HEK293 (cell line): ENCODE results near the gene WDR7.

Experiments used
- CTCF ChIA-PET: fragments of 350-600 bp; formaldehyde crosslinking; extraction: SDS; loops from one replicate; lab custom pipeline; 2021; ENCODE audit warnings: antibody characterized with exemption; lab: Yijun Ruan, JAX
- POLR2A ChIA-PET: fragments of 300-600 bp; formaldehyde crosslinking; extraction: SDS; loops from one replicate; lab custom pipeline; 2020; ENCODE audit warnings: antibody characterized with exemption, inconsistent platforms; lab: Yijun Ruan, JAX
- H3K27ac ChIP-seq: fragments of 200-500 bp; sonication (Bioruptor generic); 2 replicates; pipeline ENCODE4 v1.5.1; 2014; ENCODE audit warnings: low read depth, low read length, control low read depth, inconsistent platforms; ENCODE audit errors: extremely low read depth
- H3K36me3 ChIP-seq, 2 experiments: fragments of 200-500 bp in 1 of 2; sonication (Bioruptor generic) in 1 of 2; 1 replicate in 1 of 2; 2 replicates in 1 of 2; pipeline ENCODE4 v1.5.1; 2014 to 2017; ENCODE audit warnings: inconsistent platforms in 2 of 2, low read length in 2 of 2; ENCODE audit not compliant: control insufficient read depth in 2 of 2, insufficient read depth in 1 of 2
- H3K4me1 ChIP-seq: fragments of 200-500 bp; sonication (Bioruptor generic); 2 replicates; pipeline ENCODE4 v1.5.1; 2014; ENCODE audit warnings: mild to moderate bottlenecking, low read length, inconsistent platforms; ENCODE audit not compliant: control insufficient read depth, insufficient read depth
- H3K4me3 ChIP-seq: 2 replicates; pipeline ENCODE4 v1.5.1; 2011; ENCODE audit warnings: low read depth, mild to moderate bottlenecking, control low read depth, low read length, moderate library complexity
- H3K9me3 ChIP-seq: fragments of 200-500 bp; sonication (Bioruptor generic); 2 replicates; pipeline ENCODE4 v1.5.1; 2014; ENCODE audit warnings: low read depth, low read length, inconsistent platforms; ENCODE audit not compliant: control insufficient read depth, insufficient read depth
- EGR2 ChIP-seq: fragments of 450-650 bp; formaldehyde crosslinking; IDR thresholded peaks from 2 replicates; pipeline ENCODE4 v1.5.1; 2016; ENCODE audit warnings: low read depth, missing biosample characterization, missing genetic modification characterization
- GLI4 ChIP-seq: fragments of 450-650 bp; formaldehyde crosslinking; IDR thresholded peaks from 2 replicates; pipeline ENCODE4 v1.5.1; 2016; ENCODE audit warnings: missing biosample characterization, missing genetic modification characterization
- KLF1 ChIP-seq: fragments of 450-650 bp; formaldehyde crosslinking; IDR thresholded peaks from 2 replicates; pipeline ENCODE4 v1.5.1; 2016; ENCODE audit warnings: missing biosample characterization, missing genetic modification characterization
- REPIN1 ChIP-seq: fragments of 450-650 bp; formaldehyde crosslinking; IDR thresholded peaks from 2 replicates; pipeline ENCODE4 v1.5.1; 2017; ENCODE audit warnings: missing biosample characterization, missing genetic modification characterization, low read depth
- SP7 ChIP-seq: fragments of 450-650 bp; formaldehyde crosslinking; IDR thresholded peaks from 2 replicates; pipeline ENCODE4 v1.5.1; 2016; ENCODE audit warnings: missing biosample characterization, missing genetic modification characterization
- YY2 ChIP-seq: fragments of 450-650 bp; formaldehyde crosslinking; IDR thresholded peaks from 2 replicates; pipeline ENCODE4 v1.5.1; 2016; ENCODE audit warnings: missing biosample characterization, missing genetic modification characterization
- ZBTB21 ChIP-seq: fragments of 450-650 bp; formaldehyde crosslinking; IDR thresholded peaks from 2 replicates; pipeline ENCODE4 v1.5.1; 2017; ENCODE audit warnings: missing biosample characterization, missing genetic modification characterization
- ZBTB48 ChIP-seq: fragments of 450-650 bp; formaldehyde crosslinking; IDR thresholded peaks from 2 replicates; pipeline ENCODE4 v1.5.1; 2016; ENCODE audit warnings: missing biosample characterization, missing genetic modification characterization
- ZNF169 ChIP-seq: fragments of 450-650 bp; formaldehyde crosslinking; IDR thresholded peaks from 2 replicates; pipeline ENCODE4 v1.5.1; 2016; ENCODE audit warnings: missing biosample characterization, missing genetic modification characterization
- ZNF394 ChIP-seq: fragments of 450-650 bp; formaldehyde crosslinking; IDR thresholded peaks from 2 replicates; pipeline ENCODE4 v1.5.1; 2016; ENCODE audit warnings: missing biosample characterization, missing genetic modification characterization, mild to moderate bottlenecking, moderate library complexity, borderline replicate concordance
- ZNF404 ChIP-seq: fragments of 450-650 bp; formaldehyde crosslinking; IDR thresholded peaks from 2 replicates; pipeline ENCODE4 v1.5.1; 2017; ENCODE audit warnings: missing biosample characterization, missing genetic modification characterization
- ZNF585B ChIP-seq: fragments of 450-650 bp; formaldehyde crosslinking; IDR thresholded peaks from 2 replicates; pipeline ENCODE4 v1.5.1; 2016; ENCODE audit warnings: missing biosample characterization, missing genetic modification characterization
- ZNF600 ChIP-seq: fragments of 450-650 bp; formaldehyde crosslinking; IDR thresholded peaks from 2 replicates; pipeline ENCODE4 v1.5.1; 2016; ENCODE audit warnings: missing biosample characterization, missing genetic modification characterization
- ZNF629 ChIP-seq: fragments of 450-650 bp; formaldehyde crosslinking; IDR thresholded peaks from 2 replicates; pipeline ENCODE4 v1.5.1; 2017; ENCODE audit warnings: missing biosample characterization, missing genetic modification characterization
- ZNF664 ChIP-seq: fragments of 450-650 bp; formaldehyde crosslinking; IDR thresholded peaks from 2 replicates; pipeline ENCODE4 v1.5.1; 2016; ENCODE audit warnings: missing biosample characterization, missing genetic modification characterization
- ZNF792 ChIP-seq: fragments of 450-650 bp; formaldehyde crosslinking; IDR thresholded peaks from 2 replicates; pipeline ENCODE4 v1.5.1; 2016; ENCODE audit warnings: missing biosample characterization, missing genetic modification characterization
- TF ChIP-seq, protein P1 (sequence below): fragments of 450-650 bp; formaldehyde crosslinking; IDR thresholded peaks from 2 replicates; pipeline ENCODE4 v1.5.1; 2016; ENCODE audit warnings: missing biosample characterization, missing genetic modification characterization, borderline replicate concordance

WDR7 gene

DNA sequence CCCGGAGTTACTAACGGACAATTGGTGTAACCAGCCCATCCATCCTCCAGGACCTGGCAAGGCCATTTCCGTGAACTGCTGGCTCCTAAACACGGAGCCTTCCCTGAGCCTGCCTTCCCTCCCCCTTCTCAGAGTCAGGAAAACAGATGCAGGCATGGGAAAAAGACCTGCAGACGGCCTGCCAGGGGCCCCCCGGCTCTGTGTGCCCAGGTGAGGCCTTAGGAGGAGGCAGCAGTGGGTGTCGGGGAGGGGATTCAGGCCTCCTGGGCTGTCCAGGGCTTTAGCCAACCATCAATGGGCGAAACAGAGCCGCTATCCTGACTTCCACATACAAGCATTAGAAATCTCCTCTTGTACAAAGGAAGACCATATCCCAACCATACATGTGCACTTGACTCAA lies 427.5 kb downstream of the WDR7 start:
- H3K4me3 ChIP-seq, result no peak overlapping the region
- no peak overlapping the region for H3K27ac ChIP-seq
- TF ChIP-seq EGR2 (tag by site-specific recombination) (no peak), ZBTB48 (tag by site-specific recombination) (no peak), ZNF394 (tag by site-specific recombination) (no peak)
- TF ChIP-seq, protein P1, sequence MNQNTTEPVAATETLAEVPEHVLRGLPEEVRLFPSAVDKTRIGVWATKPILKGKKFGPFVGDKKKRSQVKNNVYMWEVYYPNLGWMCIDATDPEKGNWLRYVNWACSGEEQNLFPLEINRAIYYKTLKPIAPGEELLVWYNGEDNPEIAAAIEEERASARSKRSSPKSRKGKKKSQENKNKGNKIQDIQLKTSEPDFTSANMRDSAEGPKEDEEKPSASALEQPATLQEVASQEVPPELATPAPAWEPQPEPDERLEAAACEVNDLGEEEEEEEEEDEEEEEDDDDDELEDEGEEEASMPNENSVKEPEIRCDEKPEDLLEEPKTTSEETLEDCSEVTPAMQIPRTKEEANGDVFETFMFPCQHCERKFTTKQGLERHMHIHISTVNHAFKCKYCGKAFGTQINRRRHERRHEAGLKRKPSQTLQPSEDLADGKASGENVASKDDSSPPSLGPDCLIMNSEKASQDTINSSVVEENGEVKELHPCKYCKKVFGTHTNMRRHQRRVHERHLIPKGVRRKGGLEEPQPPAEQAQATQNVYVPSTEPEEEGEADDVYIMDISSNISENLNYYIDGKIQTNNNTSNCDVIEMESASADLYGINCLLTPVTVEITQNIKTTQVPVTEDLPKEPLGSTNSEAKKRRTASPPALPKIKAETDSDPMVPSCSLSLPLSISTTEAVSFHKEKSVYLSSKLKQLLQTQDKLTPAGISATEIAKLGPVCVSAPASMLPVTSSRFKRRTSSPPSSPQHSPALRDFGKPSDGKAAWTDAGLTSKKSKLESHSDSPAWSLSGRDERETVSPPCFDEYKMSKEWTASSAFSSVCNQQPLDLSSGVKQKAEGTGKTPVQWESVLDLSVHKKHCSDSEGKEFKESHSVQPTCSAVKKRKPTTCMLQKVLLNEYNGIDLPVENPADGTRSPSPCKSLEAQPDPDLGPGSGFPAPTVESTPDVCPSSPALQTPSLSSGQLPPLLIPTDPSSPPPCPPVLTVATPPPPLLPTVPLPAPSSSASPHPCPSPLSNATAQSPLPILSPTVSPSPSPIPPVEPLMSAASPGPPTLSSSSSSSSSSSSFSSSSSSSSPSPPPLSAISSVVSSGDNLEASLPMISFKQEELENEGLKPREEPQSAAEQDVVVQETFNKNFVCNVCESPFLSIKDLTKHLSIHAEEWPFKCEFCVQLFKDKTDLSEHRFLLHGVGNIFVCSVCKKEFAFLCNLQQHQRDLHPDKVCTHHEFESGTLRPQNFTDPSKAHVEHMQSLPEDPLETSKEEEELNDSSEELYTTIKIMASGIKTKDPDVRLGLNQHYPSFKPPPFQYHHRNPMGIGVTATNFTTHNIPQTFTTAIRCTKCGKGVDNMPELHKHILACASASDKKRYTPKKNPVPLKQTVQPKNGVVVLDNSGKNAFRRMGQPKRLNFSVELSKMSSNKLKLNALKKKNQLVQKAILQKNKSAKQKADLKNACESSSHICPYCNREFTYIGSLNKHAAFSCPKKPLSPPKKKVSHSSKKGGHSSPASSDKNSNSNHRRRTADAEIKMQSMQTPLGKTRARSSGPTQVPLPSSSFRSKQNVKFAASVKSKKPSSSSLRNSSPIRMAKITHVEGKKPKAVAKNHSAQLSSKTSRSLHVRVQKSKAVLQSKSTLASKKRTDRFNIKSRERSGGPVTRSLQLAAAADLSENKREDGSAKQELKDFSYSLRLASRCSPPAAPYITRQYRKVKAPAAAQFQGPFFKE (tag by site-specific recombination), result no peak
- H3K36me3 ChIP-seq, result no peaks in the 10 kb centered on the region
- ChIA-PET POLR2A (no interaction called here), CTCF (no interaction called here)
- H3K9me3 ChIP-seq, result no peaks in the 10 kb centered on the region
- no peaks in the 10 kb centered on the region for H3K4me1 ChIP-seq

DNA sequence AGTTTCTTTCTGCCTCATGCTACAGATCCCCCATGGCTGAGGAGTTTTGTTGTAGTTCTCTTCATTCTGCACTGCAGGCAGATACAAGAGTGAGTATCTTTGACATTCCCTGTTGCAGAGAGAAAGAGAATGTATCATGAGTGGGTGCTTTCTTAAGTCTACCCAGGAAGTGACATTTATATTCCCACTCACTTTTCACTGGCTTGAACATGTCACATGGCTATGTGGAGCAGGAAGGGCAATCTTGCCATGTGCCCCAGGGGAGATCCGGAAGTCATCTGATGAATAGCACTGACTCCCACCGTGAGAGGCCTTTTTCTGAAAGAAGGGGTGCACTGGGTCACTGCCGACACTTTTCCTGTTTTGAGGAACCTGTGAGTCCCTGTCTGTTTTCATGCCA lies 429.3 kb downstream of the WDR7 start:
- POLR2A ChIA-PET, result no interaction called here
- Histone ChIP-seq H3K9me3 (no peaks in the 10 kb centered on the region), H3K4me3 (no peak overlapping the region)
- CTCF ChIA-PET, result no interaction called here
- no peak for TF ChIP-seq ZNF585B
- no peak for TF ChIP-seq YY2 (tag by site-specific recombination)
- TF ChIP-seq ZNF600 (tag by site-specific recombination), result no peak
- no peak for TF ChIP-seq ZNF792 (tag by site-specific recombination)
- no peak for TF ChIP-seq ZNF169 (tag by site-specific recombination)
- no peak for TF ChIP-seq ZNF629
- no peak for TF ChIP-seq ZBTB21
- TF ChIP-seq KLF1 (tag by site-specific recombination), result no peak
- TF ChIP-seq REPIN1 (tag by site-specific recombination), result no peak
- no peak for TF ChIP-seq SP7
- TF ChIP-seq, all 188 proteins: peak for 0
- no peaks in the 10 kb centered on the region for H3K36me3 ChIP-seq
- no peak overlapping the region for H3K27ac ChIP-seq
- no peaks in the 10 kb centered on the region for H3K4me1 ChIP-seq

DNA sequence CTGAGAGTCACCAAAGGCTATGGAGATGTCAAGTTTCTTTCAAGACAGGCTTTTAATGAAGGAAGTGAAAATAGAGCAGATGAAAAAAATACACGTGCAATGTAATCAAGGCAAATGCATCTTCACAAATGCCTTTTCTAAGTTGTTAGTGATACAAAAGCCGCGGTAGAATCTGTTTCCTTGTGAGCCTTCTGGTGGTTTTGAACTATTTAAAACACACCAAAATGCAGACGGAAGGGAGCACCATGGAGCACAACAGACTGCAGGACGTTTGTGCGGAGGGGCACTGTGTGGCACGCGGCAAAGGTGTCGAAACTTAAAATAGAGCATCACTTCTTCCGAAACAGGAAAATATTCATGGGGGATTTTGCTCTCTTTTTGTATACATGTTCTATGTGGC lies 430.7 kb downstream of the WDR7 start:
- no peaks in the 10 kb centered on the region for H3K4me1 ChIP-seq
- H3K9me3 ChIP-seq, result no peaks in the 10 kb centered on the region
- POLR2A ChIA-PET, result no interaction called here
- CTCF ChIA-PET, result no interaction called here
- no peak overlapping the region for H3K4me3 ChIP-seq
- no peak for TF ChIP-seq GLI4 (tag by site-specific recombination)
- TF ChIP-seq ZNF404, result no peak
- TF ChIP-seq ZNF664, result no peak
- TF ChIP-seq, all 188 proteins: peak for 0
- no peaks in the 10 kb centered on the region for H3K36me3 ChIP-seq
- H3K27ac ChIP-seq, result no peak overlapping the region
